ENCODE data around the gene MCEE.
A peak's percentile ranks its signal among the peaks of the same experiment; 100 is the strongest.
"Not testable (repeated sequence)": the region's sequence is repeated elsewhere in the genome, so short reads cannot be mapped to it uniquely, and the experiment has no call there.

The MCEE gene

GRCh38 chr2:71130152-71130904, at the start of gene MCEE, which contains the start of gene MPHOSPH10:
TSS of gene MCEE (minus strand) at chr2:71130229. CDS start at chr2:71130219, 10 bp downstream.
TSS of gene MPHOSPH10 (plus strand) at chr2:71130634. CDS start at chr2:71130666, 32 bp downstream.
- peaks cover 30% of the 10 kb centered on the region for H3K36me3 ChIP-seq (ENCODE audit: control insufficient read depth, insufficient read depth, low read length)
- no peaks in the 10 kb centered on the region for H3K27me3 ChIP-seq (ENCODE audit: control insufficient read depth, insufficient read depth, low read length)
- no peaks in the 10 kb centered on the region for H3K9me3 ChIP-seq (ENCODE audit: control insufficient read depth, insufficient read depth, low read depth, low read length)
- H3K9ac ChIP-seq (ENCODE audit: low read length), result peak within 1 kb of the TSS; percentile 88
- peak within 1 kb of the TSS; percentile 94 for H3K4me3 ChIP-seq (ENCODE audit: low read depth, low read length)
- peaks cover 4% of the 10 kb centered on the region; the same call in 1 of the 2 replicates for H3K4me1 ChIP-seq (ENCODE audit: control insufficient read depth, insufficient read depth, low read length)
- H3K27ac ChIP-seq (ENCODE audit: low read depth, low read length), result peak within 1 kb of the TSS; percentile 58; the same call in 1 of the 2 replicates

- H3K27me3 ChIP-seq (ENCODE audit: control insufficient read depth, insufficient read depth, low read length); H3K4me1 ChIP-seq (ENCODE audit: control insufficient read depth, insufficient read depth, low read length); H3K9ac ChIP-seq (ENCODE audit: low read length); H3K4me3 ChIP-seq (ENCODE audit: low read depth, low read length); H3K27ac ChIP-seq (ENCODE audit: low read depth, low read length); H3K9me3 ChIP-seq (ENCODE audit: control insufficient read depth, insufficient read depth, low read depth, low read length); H3K36me3 ChIP-seq (ENCODE audit: control insufficient read depth, insufficient read depth, low read length): not testable (repeated sequence)
Observed at GRCh38 chr2:71178836-71179235, 48.8 kb upstream of the MCEE start.

- peaks cover 5% of the 10 kb centered on the region for H3K4me1 ChIP-seq (ENCODE audit: control insufficient read depth, insufficient read depth, low read length)
- H3K36me3 ChIP-seq (ENCODE audit: control insufficient read depth, insufficient read depth, low read length), result no peaks in the 10 kb centered on the region
- H3K4me3 ChIP-seq (ENCODE audit: low read depth, low read length), result no peak overlapping the region
- no peak overlapping the region for H3K27ac ChIP-seq (ENCODE audit: low read depth, low read length)
- H3K27me3 ChIP-seq (ENCODE audit: control insufficient read depth, insufficient read depth, low read length), result no peaks in the 10 kb centered on the region
- H3K9ac ChIP-seq (ENCODE audit: low read length), result no peak overlapping the region
- H3K9me3 ChIP-seq (ENCODE audit: control insufficient read depth, insufficient read depth, low read depth, low read length), result no peaks in the 10 kb centered on the region
Observed at GRCh38 chr2:71174207-71174606, 44.2 kb upstream of the MCEE start.

GRCh38 chr2:71173096-71173495, 43.1 kb upstream of the MCEE start:
- Histone ChIP-seq H3K4me1 (ENCODE audit: control insufficient read depth, insufficient read depth, low read length) (peaks cover 5% of the 10 kb centered on the region), H3K36me3 (ENCODE audit: control insufficient read depth, insufficient read depth, low read length) (no peaks in the 10 kb centered on the region), H3K4me3 (ENCODE audit: low read depth, low read length) (no peak overlapping the region), H3K27ac (ENCODE audit: low read depth, low read length) (no peak overlapping the region), H3K27me3 (ENCODE audit: control insufficient read depth, insufficient read depth, low read length) (no peaks in the 10 kb centered on the region), H3K9me3 (ENCODE audit: control insufficient read depth, insufficient read depth, low read depth, low read length) (no peaks in the 10 kb centered on the region), H3K9ac (ENCODE audit: low read length) (no peak overlapping the region)

GRCh38 chr2:71166812-71167211, 36.8 kb upstream of the MCEE start:
- no peak overlapping the region for H3K9ac ChIP-seq (ENCODE audit: low read length)

GRCh38 chr2:71157124-71157793, 27.2 kb upstream of the MCEE start:
- H3K9ac ChIP-seq (ENCODE audit: low read length), result peak overlapping the region; percentile 13
- H3K9me3 ChIP-seq (ENCODE audit: control insufficient read depth, insufficient read depth, low read depth, low read length), result no peaks in the 10 kb centered on the region
- H3K4me3 ChIP-seq (ENCODE audit: low read depth, low read length), result peak overlapping the region; percentile 33; the same call in 1 of the 2 replicates
- no peaks in the 10 kb centered on the region for H3K36me3 ChIP-seq (ENCODE audit: control insufficient read depth, insufficient read depth, low read length)
- peaks cover 15% of the 10 kb centered on the region for H3K4me1 ChIP-seq (ENCODE audit: control insufficient read depth, insufficient read depth, low read length)
- no peak overlapping the region for H3K27ac ChIP-seq (ENCODE audit: low read depth, low read length)
- peaks cover 2% of the 10 kb centered on the region; the same call in 1 of the 2 replicates for H3K27me3 ChIP-seq (ENCODE audit: control insufficient read depth, insufficient read depth, low read length)

More at GRCh38 chr2:71166812-71167211, 36.8 kb upstream of the MCEE start:
- Histone ChIP-seq H3K4me1 (ENCODE audit: control insufficient read depth, insufficient read depth, low read length) (no peaks in the 10 kb centered on the region), H3K36me3 (ENCODE audit: control insufficient read depth, insufficient read depth, low read length) (no peaks in the 10 kb centered on the region), H3K4me3 (ENCODE audit: low read depth, low read length) (no peak overlapping the region), H3K27me3 (ENCODE audit: control insufficient read depth, insufficient read depth, low read length) (no peaks in the 10 kb centered on the region), H3K27ac (ENCODE audit: low read depth, low read length) (no peak overlapping the region), H3K9me3 (ENCODE audit: control insufficient read depth, insufficient read depth, low read depth, low read length) (no peaks in the 10 kb centered on the region)

GRCh38 chr2:71156573-71156972, 26.5 kb upstream of the MCEE start:
- no peak overlapping the region for H3K27ac ChIP-seq (ENCODE audit: low read depth, low read length)
- H3K27me3 ChIP-seq (ENCODE audit: control insufficient read depth, insufficient read depth, low read length), result peaks cover 2% of the 10 kb centered on the region; the same call in 1 of the 2 replicates
- H3K4me3 ChIP-seq (ENCODE audit: low read depth, low read length), result no peak overlapping the region
- no peaks in the 10 kb centered on the region for H3K36me3 ChIP-seq (ENCODE audit: control insufficient read depth, insufficient read depth, low read length)
- H3K9me3 ChIP-seq (ENCODE audit: control insufficient read depth, insufficient read depth, low read depth, low read length), result no peaks in the 10 kb centered on the region
- H3K9ac ChIP-seq (ENCODE audit: low read length), result no peak overlapping the region
- H3K4me1 ChIP-seq (ENCODE audit: control insufficient read depth, insufficient read depth, low read length), result peaks cover 15% of the 10 kb centered on the region

- no peak overlapping the region for H3K9ac ChIP-seq (ENCODE audit: low read length)
- no peaks in the 10 kb centered on the region for H3K36me3 ChIP-seq (ENCODE audit: control insufficient read depth, insufficient read depth, low read length)
- H3K9me3 ChIP-seq (ENCODE audit: control insufficient read depth, insufficient read depth, low read depth, low read length), result no peaks in the 10 kb centered on the region
- H3K4me1 ChIP-seq (ENCODE audit: control insufficient read depth, insufficient read depth, low read length), result peaks cover 15% of the 10 kb centered on the region
- H3K27ac ChIP-seq (ENCODE audit: low read depth, low read length), result no peak overlapping the region
- no peak overlapping the region for H3K4me3 ChIP-seq (ENCODE audit: low read depth, low read length)
- H3K27me3 ChIP-seq (ENCODE audit: control insufficient read depth, insufficient read depth, low read length), result peaks cover 2% of the 10 kb centered on the region; the same call in 1 of the 2 replicates
Observed at GRCh38 chr2:71155846-71156245, 25.8 kb upstream of the MCEE start.

GRCh38 chr2:71154798-71155197, 24.8 kb upstream of the MCEE start:
- Histone ChIP-seq H3K9me3 (ENCODE audit: control insufficient read depth, insufficient read depth, low read depth, low read length) (no peaks in the 10 kb centered on the region), H3K36me3 (ENCODE audit: control insufficient read depth, insufficient read depth, low read length) (peaks cover 8% of the 10 kb centered on the region), H3K4me1 (ENCODE audit: control insufficient read depth, insufficient read depth, low read length) (peaks cover 15% of the 10 kb centered on the region), H3K4me3 (ENCODE audit: low read depth, low read length) (no peak overlapping the region), H3K27ac (ENCODE audit: low read depth, low read length) (no peak overlapping the region), H3K27me3 (ENCODE audit: control insufficient read depth, insufficient read depth, low read length) (peaks cover 2% of the 10 kb centered on the region; the same call in 1 of the 2 replicates), H3K9ac (ENCODE audit: low read length) (no peak overlapping the region)

GRCh38 chr2:71154279-71154678, 24.2 kb upstream of the MCEE start:
- Histone ChIP-seq H3K36me3 (ENCODE audit: control insufficient read depth, insufficient read depth, low read length) (peaks cover 13% of the 10 kb centered on the region), H3K9ac (ENCODE audit: low read length) (no peak overlapping the region), H3K27ac (ENCODE audit: low read depth, low read length) (no peak overlapping the region), H3K27me3 (ENCODE audit: control insufficient read depth, insufficient read depth, low read length) (peaks cover 2% of the 10 kb centered on the region; the same call in 1 of the 2 replicates), H3K9me3 (ENCODE audit: control insufficient read depth, insufficient read depth, low read depth, low read length) (no peaks in the 10 kb centered on the region), H3K4me3 (ENCODE audit: low read depth, low read length) (no peak overlapping the region), H3K4me1 (ENCODE audit: control insufficient read depth, insufficient read depth, low read length) (peaks cover 15% of the 10 kb centered on the region)
